Ovary (tissue), 9 donors: ENCODE results near the gene COL6A2. TPM values are rescaled to one million over a fixed set of nuclear protein-coding genes. Genes with fewer than 3 reads are reported as not detected.

Source experiments
- DNase-seq, 5 donors: peaks; one replicate each; pipeline ENCODE4 v3.0.0-alpha.2; 2019 to 2020
- H3K27ac ChIP-seq, 2 donors: fragments of 200-600 bp; one replicate each; pipeline versions ENCODE4 v1.5.1 to v1.8.0; 2019 to 2022
- H3K27me3 ChIP-seq: fragments of 200-600 bp; one replicate; pipeline ENCODE4 v1.8.0; 2022
- H3K36me3 ChIP-seq: fragments of 200-600 bp; sonication (generic); one replicate; pipeline ENCODE4 v1.5.1; 2019
- H3K4me1 ChIP-seq: one replicate; pipeline ENCODE4 v1.8.1; 2013; ENCODE audit warnings: mild to moderate bottlenecking, moderate library complexity; ENCODE audit not compliant: insufficient read depth
- H3K4me3 ChIP-seq: fragments of 200-600 bp; sonication (generic); one replicate; pipeline ENCODE4 v1.5.1; 2017
- H3K9me3 ChIP-seq, 2 donors: fragments of 200-600 bp in 1 of 2; sonication (generic) in 1 of 2; one replicate each; pipeline versions ENCODE4 v1.5.1 to v1.8.1; 2013 to 2019; ENCODE audit warnings: mild to moderate bottlenecking in 1 of 2, moderate library complexity in 1 of 2
- EP300 ChIP-seq: sonication (generic); formaldehyde crosslinking; IDR thresholded peaks from one replicate; pipeline ENCODE4 v1.6.1; 2017; ENCODE audit warnings: antibody characterized with exemption
- POLR2A ChIP-seq: fragments of 450-650 bp; IDR thresholded peaks from one replicate; pipeline ENCODE4 v1.6.1; 2017; ENCODE audit warnings: antibody characterized with exemption, mild to moderate bottlenecking, moderate library complexity
- WGBS, 3 donors: extraction: QIAGEN DNeasy Blood & Tissue Kit in 1 of 3; methylation state at CpG; one replicate each; pipeline versions ENCODE4 v1.1.5 to v1.1.7; 2013 to 2017; 5-methylcytosine and 5-hydroxymethylcytosine counted together
- intact Hi-C, 4 donors: fragments of 100-400 bp; cut with DNase I; formaldehyde crosslinking; loops; one replicate each; pipeline versions ENCODE4 v1.11.0 to v1.15.1; 2022 to 2023
- polyA plus RNA-seq, 2 donors: library from polyadenylated mRNA; stranded (reverse); fragments of 200-250 nt in 1 of 2; fragments of 350-450 nt in 1 of 2; fragmentation: Illumina TruSeq in 1 of 2; extraction: RNeasy Lipid Tissue Mini Kit (QIAGEN cat#74804) in 1 of 2; gene quantifications; one replicate each; pipeline ENCODE4 v1.2.3, GENCODE V29; 2013 to 2014
- total RNA-seq, 7 donors: library from RNA; depleted of rRNA in 2 of 7; stranded (reverse); fragments of >200 nt in 2 of 7; fragmentation: NEBNext Ultra II Directional in 3 of 7; extraction: Animal tissue kit (Norgen Biotek cat#: 25700) in 3 of 7; gene quantifications; one replicate each; pipeline versions ENCODE4 v1.1.0 to v1.2.4, GENCODE V29; 2016 to 2023
- TF ChIP-seq, protein P1 (sequence below), 3 donors: fragments of 450-650 bp in 2 of 3; fragments of 200-600 bp in 1 of 3; IDR thresholded peaks; one replicate each; pipeline versions ENCODE4 v1.5.1 to v1.8.0; 2016 to 2022; ENCODE audit warnings: antibody characterized with exemption in 3 of 3, mild to moderate bottlenecking in 1 of 3
- donor health status: DM: no; HTN: no; CAD: no; lungs with moderate emphysema.
- donor health status: DM: no; HTN: no; CAD: no.
- donor health status: Bipolar disorder and iron deficiency.
- donor health status: DM: yes; HTN: yes; CAD: no.
- donor health status: DM: no; HTN: no; CAD: no.
- donor health status: DM: yes; HTN: yes; CAD: no.

The COL6A2 gene
- total and polyA plus RNA-seq, 9 donors = 50.9 to 1,092 (median 818) TPM

DNA sequence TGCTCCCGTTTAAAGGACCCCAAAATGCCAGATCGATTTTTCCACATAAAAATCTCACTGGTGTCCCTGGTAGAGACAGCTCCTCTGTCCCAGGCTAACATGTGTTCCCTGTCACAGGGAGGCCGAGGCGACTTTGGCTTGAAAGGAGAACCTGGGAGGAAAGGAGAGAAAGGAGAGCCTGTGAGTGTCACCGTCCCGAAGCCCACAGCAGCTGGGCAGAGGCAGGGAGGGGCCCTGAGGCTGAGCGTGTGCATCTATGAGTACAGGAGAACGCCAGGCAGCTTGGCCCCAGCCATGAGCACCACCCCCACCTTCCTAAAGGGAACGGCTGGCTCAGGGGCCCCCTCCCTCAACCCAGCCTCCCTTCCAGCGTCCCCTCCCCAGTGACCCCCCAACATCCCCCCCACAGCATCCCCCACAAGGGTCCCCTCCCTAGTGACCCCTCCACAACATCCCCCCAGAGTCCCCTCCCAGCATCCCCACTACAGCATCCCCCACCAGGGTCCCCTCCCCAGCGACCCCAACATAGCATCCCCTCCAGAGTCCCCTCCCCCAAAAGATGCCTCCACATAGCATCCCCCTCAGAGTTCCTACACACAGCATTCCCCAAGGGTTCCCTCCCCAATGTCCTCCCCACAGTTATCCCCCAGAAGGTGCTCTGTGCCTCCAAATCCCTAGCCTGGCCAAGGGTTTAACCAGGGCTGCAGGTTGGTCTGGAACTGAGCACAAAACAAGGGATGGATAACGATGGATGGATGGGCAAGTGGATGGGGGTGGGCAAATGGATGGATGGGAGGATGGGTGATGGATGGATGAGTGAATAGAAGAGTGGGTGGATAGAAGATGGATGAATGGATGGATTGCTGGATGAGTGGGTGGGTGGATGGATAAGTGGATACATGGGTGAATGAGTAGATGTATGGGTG is 25.1 kb downstream of the COL6A2 start:
- no peaks in the 10 kb centered on the region for H3K36me3 ChIP-seq
- DNase-seq = peak; percentile 8 to 30 (median 13)

DNA sequence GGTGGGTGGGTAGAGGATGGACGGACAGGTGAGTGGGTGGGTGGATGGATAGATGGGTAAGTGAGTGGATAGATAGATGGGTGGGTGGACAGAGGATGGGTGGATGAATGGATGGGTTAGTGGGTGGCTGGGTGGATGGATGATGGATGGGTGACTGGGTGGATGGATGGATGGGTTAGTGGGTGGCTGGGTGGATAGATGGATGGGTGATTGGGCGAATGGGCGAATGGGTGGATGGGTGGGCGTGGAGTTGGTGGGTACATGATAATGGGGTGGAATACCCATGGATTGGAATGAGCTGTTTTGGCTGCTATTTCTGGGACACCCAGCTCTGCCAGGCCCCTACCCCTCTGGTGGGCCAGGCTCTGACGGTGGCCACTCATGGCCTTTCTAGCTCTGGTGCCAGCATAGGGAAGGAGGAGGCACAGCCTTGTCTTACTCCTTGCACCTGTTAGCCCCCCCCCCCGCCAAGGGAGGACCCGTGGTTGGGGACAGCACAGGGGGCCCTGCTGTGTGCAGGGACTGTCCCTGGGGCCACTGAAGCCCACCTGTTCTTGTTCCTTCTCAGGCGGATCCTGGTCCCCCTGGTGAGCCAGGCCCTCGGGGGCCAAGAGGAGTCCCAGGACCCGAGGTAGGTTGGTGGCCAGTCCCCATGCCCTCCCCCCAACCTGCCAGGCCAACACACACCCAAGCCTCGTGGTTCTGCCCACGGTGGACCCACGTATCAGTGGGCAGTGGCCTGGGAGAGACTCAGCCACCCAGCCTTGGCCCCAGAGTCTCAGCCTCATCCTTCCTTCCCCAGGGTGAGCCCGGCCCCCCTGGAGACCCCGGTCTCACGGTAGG is 26.4 kb downstream of the COL6A2 start:
- H3K36me3 ChIP-seq = no peaks in the 10 kb centered on the region

More for the DNA sequence above, 25.1 kb downstream of the COL6A2 start:
- no peak overlapping the region for H3K4me3 ChIP-seq
- no peaks in the 10 kb centered on the region for H3K27me3 ChIP-seq
- WGBS, 3 donors = 85 to 94% (median 88%) methylated on average over 12 of the region's 12 CpGs
- H3K9me3 ChIP-seq = no peaks in the 10 kb centered on the region
- TF ChIP-seq EP300 = no peak
- TF ChIP-seq, protein P1, sequence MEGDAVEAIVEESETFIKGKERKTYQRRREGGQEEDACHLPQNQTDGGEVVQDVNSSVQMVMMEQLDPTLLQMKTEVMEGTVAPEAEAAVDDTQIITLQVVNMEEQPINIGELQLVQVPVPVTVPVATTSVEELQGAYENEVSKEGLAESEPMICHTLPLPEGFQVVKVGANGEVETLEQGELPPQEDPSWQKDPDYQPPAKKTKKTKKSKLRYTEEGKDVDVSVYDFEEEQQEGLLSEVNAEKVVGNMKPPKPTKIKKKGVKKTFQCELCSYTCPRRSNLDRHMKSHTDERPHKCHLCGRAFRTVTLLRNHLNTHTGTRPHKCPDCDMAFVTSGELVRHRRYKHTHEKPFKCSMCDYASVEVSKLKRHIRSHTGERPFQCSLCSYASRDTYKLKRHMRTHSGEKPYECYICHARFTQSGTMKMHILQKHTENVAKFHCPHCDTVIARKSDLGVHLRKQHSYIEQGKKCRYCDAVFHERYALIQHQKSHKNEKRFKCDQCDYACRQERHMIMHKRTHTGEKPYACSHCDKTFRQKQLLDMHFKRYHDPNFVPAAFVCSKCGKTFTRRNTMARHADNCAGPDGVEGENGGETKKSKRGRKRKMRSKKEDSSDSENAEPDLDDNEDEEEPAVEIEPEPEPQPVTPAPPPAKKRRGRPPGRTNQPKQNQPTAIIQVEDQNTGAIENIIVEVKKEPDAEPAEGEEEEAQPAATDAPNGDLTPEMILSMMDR (IDR thresholded peaks at IDR 0.05) = no peak
- TF ChIP-seq POLR2A = no peak
- H3K4me1 ChIP-seq = no peaks in the 10 kb centered on the region
- H3K27ac ChIP-seq = no peak overlapping the region
- intact Hi-C loops = no loop called here

DNA sequence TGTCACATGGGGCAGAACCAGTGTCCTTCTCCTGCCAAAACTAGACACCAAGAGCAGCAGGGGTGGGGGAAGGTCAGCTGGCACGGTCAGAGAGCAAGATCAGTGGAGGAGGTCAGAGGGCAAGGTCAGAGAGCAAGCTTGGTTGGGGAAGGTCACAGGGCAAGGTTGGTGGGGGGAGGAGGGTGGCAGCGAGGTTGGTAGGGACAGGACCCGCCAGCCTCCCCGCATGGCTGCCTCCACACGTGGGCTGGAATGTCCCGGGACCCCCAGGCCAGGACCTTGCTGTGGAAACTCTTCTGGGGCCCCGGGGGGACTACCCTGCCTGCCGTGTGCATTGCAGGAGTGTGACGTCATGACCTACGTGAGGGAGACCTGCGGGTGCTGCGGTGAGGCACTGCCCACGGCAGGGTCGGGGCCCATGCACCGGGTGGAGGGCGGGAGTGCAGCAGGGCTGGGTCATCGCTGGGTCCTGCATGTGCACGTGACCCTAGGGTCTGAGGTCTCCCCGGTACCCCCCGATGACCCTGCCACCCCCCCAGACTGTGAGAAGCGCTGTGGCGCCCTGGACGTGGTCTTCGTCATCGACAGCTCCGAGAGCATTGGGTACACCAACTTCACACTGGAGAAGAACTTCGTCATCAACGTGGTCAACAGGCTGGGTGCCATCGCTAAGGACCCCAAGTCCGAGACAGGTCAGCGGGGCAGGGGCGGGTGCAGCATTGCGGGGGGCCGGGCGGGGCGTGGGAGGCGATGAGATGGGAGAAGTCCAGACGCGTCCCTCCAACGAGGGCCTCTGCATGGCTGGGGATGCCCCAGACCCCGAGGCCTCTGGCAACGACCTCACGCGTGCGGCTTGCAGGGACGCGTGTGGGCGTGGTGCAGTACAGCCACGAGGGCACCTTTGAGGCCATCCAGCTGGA is 27.3 kb downstream of the COL6A2 start:
- Histone ChIP-seq H3K36me3 (no peaks in the 10 kb centered on the region), H3K9me3 (no peaks in the 10 kb centered on the region), H3K27ac (no peak overlapping the region), H3K4me1 (no peaks in the 10 kb centered on the region), H3K27me3 (no peaks in the 10 kb centered on the region), H3K4me3 (no peak overlapping the region)
- TF ChIP-seq EP300 (no peak), POLR2A (no peak)
- TF ChIP-seq, protein P1 (IDR thresholded peaks at IDR 0.05) = no peak
- WGBS, 3 donors = 68 to 76% (median 74%) methylated on average over 11 to 49 of the region's 49 CpGs
- intact Hi-C loops = no loop called here
- peak; percentile 29 to 49 (median 39) for DNase-seq

More for the DNA sequence above, 26.4 kb downstream of the COL6A2 start:
- DNase-seq = peak; percentile 9 to 41 (median 18)
- intact Hi-C loops = no loop called here
- H3K27ac ChIP-seq = no peak overlapping the region
- H3K27me3 ChIP-seq = no peaks in the 10 kb centered on the region
- H3K9me3 ChIP-seq = no peaks in the 10 kb centered on the region
- H3K4me1 ChIP-seq = no peaks in the 10 kb centered on the region
- no peak for TF ChIP-seq EP300
- TF ChIP-seq, protein P1 (IDR thresholded peaks at IDR 0.05) = no peak
- 87 to 90% (median 89%) methylated on average over 13 to 16 of the region's 16 CpGs for WGBS, 3 donors
- no peak overlapping the region for H3K4me3 ChIP-seq
